CD4-positive, alpha-beta T cell treated with Interleukin-1 beta for 1 hour (primary cell): Measurements from ENCODE around the gene UNC13B.
"Not testable (repeated sequence)": the region's sequence is repeated elsewhere in the genome, so short reads cannot be mapped to it uniquely, and the experiment has no call there.

Experiments used
- DNase-seq, 2 donors: peaks; one replicate each; pipeline ENCODE4 v3.0.0-alpha.2; 2020 to 2022

Gene UNC13B

DNA sequence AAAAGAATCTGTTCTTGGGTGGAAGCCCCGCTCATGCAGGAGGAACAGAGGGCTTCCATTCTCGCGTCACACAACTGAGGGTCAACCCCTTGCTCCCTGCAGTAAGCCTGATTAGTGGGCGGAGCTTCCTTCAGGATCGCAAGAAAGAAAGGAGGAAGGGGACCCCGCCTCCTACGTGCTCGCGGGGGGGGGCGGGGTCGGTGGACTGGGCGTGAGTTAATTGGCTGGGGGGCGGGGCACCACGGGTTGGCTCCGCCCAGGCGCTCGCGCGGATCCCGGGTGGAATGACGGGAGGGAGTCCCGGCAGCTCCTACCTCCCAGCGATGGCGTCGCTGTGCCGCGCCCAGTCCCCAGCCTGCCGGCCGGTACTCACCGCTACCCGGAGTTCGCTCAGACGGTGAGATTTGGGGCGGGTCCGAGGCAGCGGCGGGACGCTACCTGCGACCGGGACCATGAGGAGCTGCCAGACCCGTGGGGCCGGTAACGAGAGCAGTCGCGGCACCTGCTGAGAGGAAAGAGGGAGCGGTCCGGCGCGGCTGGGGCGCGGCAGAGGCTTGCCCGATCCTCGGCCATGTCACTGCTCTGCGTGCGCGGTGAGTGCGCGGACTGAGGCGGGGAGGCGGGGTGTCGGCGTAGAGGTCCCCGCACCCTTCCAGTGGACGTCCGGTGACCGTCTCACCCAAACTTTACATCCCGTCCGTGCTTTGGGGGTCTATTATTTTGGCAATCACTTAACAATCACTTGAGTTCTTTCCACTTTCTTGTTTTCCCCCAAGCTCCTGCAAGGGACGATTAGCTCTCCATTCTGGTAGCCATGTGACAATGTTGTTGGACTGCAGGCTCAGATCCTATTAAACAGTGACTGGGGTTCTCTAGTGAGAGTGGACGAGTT is at the start of gene UNC13B:
TSS of gene UNC13B (plus strand) at position 297 of the 892 bp plus-strand sequence. CDS start at position 572, 275 bp downstream.
- peak; percentile 77 to 79 for DNase-seq

DNA sequence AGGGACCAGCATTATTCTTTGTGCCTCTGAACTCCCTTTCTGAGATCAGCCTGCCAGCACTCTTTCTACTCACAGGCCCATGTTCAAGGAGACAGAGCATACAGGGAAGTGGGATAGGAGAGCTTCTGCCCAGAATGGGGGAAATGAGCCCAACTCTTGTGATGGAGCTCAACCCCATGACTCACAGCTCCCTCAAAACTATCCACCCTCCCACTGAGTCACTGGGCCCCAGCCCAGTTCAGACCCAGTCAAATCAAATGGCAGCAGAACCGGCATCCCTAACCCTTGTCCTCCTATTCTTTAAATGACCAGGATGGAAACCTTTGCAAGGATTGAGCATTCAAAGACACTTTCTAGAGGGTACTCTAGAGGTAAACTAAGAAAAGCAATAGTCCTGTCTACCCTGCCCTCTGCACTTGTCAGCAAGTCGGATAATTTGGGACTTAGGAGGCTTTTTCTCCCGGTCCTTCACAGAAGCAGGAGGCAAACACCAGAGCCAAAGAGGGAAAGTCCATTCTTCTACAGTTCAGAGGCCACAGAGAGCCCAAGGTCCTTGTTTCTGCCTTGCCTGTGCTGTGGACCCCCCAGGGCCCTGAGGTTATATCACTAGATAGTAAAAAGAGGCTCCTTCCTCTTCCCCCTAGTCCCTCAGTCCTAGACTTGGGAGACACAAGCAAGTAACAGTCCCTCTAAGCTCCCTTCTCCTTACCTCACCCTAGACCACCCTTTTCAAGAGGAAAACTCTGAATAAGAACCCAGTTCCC is 49.4 kb upstream of the UNC13B start:
- peak in 1 of 2 donors; percentile 73 for DNase-seq

DNA sequence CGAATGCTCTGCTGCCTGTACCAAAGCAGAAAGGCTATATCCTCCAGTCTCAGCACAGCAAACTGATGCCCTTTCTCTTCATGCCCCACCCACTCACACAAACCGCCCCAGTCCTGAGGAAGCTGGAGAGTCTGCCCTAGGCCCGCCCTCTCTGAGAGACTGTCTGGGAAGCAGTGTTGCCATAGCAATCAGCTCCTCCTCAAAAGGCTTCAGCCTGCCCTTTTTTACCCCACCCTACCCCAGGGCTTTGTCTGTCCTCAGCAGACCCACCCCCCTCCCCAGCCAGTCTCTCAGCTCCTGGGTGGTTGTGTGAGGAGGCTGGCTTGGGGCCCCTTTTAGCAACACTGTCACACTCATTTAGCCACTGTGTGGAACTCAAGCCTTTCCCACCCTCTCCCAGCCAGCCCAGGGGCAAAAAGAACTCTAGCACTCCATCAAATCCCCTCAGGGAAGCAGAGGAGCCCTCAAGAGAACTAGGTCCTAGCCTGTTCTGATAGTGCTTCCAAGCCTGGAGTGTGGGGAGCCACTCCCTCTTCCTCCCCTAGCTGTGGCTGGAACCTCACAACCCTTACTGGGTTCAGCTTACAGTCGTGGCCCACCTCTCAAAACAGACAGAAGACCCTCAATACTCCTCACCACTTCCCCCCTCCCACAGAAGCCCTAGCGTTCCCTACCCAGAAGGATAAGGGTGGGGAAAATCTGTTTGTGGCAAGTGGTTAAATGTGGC is 47.5 kb upstream of the UNC13B start:
- DNase-seq = peak; percentile 87 to 90

DNA sequence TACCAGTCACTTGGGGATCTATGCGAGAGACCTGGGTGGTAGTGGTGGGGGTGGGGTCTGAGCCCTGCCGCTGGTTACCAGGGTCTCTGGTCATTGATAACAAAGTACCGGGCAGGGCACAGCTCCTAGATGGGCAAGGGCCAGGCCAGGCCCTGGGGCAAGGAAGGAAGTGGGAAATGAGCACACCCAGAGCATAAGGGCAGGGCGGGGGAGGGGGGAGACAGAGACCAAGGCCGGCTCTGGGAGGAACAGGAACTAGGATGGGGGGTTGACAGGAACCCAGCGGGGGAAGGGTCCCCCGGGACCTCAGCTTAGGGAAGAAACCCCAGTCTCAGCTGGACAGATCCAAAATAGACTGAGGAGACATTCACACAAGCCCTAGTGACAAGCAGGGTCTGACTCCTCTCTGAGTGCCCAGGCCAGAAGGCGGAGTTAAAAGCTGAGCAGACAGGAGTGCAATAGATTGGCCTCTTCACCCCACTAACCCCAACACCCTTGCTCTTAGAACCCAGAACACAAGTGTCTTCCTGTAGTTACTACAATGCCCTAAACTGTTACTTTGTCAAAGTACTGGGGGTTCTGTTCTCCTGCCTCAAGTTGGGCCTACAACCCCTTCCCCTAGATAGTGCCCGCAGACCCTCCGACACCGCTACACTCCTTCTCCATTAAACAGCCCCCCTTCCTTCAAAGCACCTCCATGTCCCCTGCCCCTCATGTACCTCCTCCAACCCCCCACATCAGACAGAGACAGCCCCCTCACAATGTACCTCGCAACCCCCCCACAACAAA is 46.8 kb upstream of the UNC13B start:
- DNase-seq = peak; percentile 53 to 59

DNA sequence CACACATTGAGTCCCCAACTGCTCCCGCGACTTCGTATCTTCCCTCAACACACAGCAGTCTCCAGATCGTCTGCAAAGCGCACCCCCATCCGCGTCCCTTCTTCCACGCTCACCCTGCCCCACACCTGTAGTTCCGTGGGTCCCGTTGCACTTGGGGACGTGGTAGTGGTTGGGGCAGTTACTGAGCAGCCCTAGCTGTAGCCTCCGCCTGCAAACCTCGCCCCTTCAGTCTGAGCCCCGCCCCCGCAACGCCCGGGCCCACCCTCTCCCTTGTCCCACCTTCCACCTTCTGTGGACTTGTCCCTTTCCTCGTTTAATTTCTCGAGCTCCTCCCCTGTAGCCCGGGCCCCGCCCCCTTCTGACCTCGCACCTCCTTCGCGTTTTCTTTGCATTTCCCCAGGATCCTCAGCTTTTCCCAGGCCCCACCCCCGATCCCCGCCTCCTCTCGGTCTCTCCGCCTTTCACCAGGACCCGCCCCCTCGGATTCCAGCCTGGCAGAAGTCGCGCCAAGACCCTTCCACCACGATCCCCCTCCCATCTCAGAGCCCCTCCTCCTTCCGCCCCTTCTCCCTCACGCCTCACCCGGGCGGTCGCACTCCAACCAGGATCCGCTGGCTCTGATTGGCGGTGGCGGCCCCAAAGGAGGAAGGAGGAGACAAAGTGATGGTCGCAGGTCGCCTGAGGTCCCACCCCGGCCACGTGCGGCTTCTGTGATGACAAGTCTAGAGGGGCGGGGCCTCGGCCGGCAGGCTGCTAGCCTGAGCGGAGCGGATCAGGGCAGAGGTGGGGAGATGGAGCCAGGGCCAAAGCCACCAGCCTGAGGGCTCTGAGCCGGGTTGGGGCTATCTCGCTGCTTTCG is 45.9 kb upstream of the UNC13B start, which contains the start of gene ATOSB:
TSS of gene ATOSB (minus strand) at position 183 of the 859 bp plus-strand sequence. CDS start 7,588 bp downstream, outside the sequence.
- DNase-seq = peak; percentile 93 to 95

DNA sequence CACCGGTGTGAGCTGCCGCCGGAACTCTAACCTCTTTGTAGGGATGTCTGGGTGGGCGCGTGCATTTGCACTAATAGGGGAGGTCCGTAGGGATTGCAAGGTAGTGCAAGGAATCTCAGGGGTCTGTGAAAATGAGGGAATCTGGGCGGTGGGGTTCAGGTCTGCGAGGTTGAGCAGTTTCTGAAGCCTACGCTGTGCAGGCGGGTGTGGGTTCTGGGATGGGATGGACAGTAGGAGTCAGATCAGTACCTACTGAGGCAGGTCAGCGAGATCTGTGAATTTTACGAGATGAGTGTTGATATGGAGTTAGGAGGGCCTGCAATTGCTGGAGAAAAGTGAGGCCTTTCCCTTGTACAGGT is 45.3 kb upstream of the UNC13B start:
- DNase-seq = no peak

DNA sequence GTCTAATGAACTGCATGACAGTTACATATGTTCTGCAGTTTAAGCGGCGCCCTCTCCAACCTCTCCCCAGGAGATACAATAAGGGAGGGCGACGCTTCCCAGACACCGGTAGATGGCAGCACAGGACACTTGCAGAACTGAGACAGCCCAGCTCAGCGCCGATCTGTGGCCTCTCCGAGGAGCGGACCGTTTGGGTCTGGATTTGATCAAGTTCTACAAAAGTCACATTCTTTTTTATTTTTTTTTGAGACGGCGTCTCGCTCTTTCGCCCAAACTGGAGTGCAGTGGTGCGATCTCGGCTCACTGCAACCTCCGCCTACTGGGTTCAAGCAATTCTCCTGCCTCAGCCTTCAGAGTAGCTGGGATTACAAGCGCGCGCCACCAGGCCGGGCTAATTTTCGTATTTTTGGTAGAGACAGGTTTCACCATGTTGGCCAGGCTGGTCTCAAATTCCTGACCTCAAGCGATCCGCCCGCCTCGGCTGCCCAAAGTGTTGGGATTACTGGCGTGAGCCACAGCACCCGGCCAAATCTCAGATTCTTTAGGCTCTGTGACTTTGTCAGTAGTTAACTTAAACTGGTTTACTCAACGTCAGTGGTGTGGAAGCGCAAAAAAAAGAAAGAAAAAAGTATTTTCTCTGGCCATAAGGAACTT is 44.8 kb upstream of the UNC13B start:
- DNase-seq = peak; percentile 90 to 92

DNA sequence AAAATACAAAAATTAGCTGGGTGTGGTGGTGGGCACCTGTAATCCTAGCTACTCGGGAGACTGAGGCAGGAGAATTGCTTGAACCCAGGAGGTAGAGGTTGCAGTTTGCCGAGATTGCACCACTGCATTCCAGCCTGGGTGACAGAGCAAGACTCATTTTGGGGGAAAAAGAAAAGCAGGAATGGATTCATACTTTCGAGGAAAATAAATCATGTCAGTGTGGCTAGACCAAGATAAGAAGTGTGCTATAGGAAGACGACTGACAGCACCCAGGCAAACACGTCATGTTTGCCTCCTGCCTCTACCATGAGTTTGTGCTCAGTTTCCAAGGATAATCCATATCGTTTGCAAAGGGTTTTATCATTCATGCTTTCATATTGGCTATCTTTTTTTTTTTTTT is 26.9 kb upstream of the UNC13B start:
- DNase-seq = no peak

DNA sequence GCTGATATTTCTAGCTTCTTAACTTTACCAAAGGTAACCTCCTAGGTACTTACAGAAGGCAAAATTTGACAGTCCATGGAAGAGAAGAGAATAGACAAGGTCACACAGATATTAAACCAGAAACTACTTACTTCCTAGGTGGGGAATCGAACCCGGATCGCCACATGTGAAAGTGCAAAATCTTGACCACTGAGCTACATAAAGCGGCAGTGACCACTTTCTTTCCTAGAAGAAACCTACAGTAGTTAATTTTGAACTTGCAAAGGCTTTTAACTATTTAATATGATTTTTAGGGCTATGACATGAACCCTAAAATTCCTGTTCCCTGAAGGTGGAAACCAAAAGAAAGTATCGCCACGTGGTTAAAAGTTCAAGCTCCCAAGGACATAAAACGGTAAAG is 25.8 kb upstream of the UNC13B start:
- no peak for DNase-seq

DNA sequence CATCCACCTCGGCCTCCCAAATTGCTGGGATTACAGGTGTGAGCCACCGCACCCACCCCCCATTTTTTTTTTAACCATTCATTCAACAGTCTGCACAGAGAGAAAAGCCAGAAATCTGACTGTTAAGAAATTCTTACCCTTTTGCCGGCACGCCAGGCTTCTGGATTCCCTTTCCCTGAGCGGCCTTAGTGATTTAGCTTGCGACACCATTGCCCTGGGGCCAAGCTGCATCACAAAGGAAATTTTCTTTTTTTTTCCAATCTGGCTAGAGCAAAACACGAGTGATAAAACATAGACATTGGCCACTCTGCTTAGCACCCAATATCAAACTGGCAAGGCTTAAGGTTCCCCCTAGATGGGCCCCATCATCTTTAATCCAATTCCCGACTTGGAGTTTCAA is 24.9 kb upstream of the UNC13B start:
- DNase-seq = no peak

DNA sequence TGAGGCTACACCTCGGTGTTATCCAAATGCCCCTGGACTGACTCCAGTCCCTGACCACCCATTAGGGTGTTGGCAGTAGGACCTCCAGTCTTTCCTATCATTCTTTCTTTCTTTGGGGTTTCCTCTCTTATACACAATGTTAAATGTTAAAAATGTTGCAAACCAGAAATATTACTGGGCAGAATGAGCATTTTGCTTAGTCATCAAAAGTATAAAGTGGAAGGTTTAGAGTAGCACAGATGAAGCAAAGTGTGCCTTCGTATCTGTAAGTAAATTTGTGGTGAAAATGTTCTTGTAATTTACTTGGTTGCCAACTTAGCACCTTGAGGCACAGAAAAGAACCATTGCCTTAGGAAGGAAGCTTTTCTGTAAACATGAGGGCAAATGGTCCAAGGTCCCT is 21.7 kb upstream of the UNC13B start:
- no peak for DNase-seq

DNA sequence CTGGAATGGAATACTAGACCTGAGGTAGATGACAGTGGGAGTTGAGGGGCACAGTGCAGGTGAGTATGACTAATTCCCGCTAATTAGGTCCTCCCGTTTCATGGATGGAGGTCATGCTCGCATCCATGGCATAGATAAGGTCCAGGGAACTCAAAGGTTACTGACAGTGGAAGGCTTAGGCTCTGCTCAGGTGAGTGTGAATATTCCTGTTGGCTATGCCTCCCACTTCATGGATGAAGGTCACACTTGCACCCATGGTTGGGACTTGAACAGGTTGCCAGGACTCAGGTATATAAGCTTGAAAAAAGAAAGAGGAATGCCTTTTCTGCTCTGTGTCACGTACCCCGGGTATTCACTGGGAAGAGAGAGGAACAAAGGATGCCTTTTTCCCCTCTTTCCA is 19.8 kb upstream of the UNC13B start:
- DNase-seq = no peak

DNA sequence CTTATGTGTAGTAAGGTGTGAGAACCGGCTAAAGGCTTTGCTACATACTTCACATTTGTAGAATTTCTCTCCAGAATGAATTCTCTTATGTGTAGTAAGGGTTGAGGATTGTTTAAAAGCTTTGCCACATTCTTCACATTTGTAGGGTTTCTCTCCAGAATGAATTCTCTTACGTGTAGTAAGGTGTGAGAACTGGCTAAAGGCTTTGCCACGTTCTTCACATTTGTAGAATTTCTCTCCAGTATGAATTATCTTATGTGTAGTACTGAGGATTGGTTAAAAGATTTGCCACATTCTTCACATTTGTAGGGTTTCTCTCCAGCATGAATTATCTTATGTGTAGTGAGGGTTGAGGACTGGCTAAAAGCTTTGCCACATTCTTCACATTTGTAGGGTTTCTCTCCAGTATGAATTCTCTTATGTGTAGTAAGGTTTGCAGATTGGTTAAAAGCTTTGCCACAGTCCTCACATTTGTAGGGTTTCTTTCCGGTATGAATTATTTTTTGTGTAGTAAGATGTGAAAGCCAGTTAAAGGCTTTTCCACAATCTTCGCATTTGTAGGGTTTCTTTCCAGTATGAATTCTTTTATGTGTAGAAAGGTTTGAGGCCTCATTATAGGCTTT is 13.8 kb upstream of the UNC13B start:
- DNase-seq = not testable (repeated sequence)

DNA sequence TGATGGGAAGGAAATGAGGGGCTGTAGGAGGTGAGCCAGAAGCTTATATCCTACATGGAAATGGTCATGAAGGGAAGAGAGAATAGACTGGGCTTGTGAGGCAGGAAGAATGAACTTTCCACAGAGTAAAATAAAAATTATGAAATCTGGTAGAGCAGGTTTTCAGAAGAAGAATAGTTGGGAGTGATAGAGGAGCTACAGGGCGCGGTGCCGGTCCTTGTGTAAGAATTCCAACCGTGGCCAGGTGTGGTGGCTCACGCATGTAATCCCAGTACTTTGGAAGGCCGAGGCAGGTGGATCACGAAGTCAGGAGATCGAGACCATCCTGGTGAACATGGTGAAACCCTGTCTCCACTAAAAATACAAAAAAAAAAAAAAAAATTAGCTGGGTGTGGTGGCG is 8.9 kb upstream of the UNC13B start:
- no peak for DNase-seq

DNA sequence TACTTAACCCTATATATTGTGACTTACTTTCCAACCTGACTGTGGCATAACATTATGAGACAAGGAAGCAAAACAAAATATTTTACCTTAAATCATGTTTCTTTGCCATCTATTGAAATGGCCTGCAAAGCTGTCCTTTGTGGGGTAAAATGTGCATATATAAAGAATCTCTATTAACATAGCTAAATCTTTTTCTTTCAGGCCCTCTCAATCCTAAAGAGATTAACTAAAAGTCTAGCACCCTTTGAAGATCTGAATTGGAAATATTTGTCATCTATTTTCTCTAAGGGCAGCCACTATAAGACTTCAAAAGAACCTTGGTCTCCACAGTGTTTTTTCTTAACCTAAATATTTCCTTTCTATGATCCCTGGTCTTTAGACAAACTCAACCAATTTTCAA is 5.0 kb upstream of the UNC13B start:
- no peak for DNase-seq

DNA sequence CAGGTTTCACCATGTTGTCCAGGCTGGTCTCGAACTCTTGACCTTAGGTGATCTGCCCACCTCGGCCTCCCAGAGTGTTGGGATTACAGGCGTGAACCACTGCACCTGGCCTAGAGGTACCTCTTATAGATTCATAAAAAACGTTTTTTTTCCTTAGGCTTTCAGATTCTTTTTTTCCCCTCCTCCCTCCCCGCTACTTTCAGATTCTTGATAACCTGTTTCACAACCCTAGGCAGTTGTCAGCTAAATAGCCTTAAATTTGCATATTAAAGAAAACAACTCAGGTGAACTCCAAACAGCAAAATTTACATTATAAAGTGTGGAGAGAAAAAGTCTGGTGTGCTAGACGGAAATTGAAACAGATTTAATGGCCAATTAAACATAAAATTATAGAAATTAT is 4.0 kb upstream of the UNC13B start:
- not testable (repeated sequence) for DNase-seq

DNA sequence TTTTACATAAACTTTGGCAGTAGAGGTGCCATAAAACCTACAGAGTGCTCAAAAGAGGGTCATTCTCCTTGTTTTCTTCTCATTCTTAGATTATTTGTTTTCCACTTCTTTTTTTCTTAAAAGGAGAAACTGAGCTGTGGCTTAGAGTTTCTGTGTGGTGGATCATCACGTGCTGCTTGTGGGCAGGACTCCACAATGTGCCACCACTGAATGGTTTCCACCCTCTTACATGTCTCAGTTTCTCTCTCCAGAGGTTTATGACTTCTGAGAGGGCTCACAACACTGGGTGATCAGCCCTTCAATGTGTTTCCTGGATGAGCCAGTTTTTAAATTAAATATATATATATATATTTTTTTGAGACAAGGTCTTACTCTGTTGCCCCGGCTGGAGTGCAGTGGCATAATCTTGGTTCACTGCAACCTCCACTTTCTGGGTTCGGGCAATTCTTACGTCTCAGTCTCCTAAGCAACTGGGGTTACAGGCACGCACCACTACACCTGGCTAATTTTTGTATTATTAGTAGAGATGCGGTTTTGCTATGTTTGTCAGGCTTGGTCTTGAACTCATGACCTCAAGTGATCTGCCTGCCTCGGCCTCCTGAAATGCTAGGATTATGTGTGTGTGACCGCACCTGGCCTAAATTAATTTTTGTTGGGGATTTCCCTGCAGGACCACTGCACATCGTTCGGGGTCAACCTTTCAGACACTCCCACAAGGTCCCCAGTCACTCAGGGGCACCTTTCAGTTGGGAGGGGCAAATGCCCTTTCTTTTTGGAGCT is 3.1 kb upstream of the UNC13B start:
- DNase-seq = no peak

DNA sequence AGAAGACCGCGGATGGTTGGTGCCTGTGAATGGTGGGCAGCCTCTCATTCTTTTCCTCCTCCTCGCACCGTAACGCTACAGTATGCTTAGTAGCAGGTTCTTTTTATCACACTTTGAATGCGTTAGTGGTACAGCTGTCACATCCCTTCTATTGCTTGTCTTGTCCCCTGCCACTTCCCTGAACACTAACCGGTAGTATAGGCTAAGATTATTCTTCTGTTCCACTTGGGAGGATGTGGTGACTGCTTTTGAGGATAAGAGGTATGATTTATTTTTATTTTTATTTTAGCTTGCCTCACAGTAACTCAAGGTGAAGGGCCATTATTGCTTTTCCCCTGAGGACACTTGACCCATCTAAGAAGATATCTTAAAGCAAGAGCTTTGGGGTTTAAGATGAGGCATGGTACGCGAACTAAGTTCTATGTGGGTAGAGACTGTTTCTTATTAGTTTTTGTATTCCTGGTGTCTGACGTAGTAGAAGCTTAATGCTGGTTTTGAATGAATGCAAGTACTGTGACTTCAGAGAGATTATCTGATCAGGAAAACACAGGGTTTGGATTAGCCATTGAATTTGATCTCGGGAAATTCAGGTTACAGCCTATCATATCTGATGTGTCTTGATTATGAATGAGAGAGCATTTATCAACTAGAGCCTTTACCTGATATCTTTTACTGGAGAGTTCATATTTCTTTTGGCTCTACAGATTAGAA is 951 bp downstream of the UNC13B start:
- no peak for DNase-seq

DNA sequence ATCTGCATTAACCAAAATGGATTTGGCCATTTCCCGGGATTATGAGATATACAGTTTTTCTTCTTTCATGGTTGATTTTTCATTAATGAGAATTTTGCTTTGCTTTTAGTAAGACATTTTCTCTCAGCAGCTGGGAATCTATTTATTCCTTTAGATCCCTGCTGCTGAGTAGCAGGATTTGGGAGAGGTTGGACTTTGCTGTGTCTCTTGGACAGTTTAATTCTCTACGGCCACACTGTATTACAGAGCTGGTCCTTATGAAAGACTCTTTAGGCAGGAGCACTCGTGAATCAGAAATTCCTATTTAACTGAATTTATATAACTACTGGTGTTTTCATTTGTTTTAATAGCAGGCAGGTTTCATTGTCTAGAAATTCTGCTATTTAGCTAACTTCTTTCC is 1.6 kb downstream of the UNC13B start:
- no peak for DNase-seq
